HEK293T (cell line): ENCODE measurements around the gene LRRC73.

Experiments
- CTCF ChIA-PET: fragments of 350-600 bp; formaldehyde crosslinking; extraction: SDS; loops from one replicate; lab custom pipeline; 2021; ENCODE audit warnings: antibody characterized with exemption, inconsistent platforms; lab: Yijun Ruan, JAX
- POLR2A ChIA-PET: fragments of 350-600 bp; formaldehyde crosslinking; extraction: SDS; loops from one replicate; lab custom pipeline; 2020; ENCODE audit warnings: antibody characterized with exemption, inconsistent platforms; lab: Yijun Ruan, JAX
- DNase-seq: peaks from one replicate; pipeline ENCODE4 v3.0.0; 2012; ENCODE audit warnings: mixed read lengths; ENCODE audit errors: extremely low spot score
- ARNT ChIP-seq: fragments of 450-650 bp; IDR thresholded peaks from 2 replicates; pipeline ENCODE4 v1.6.1; 2017; ENCODE audit warnings: mild to moderate bottlenecking
- BHLHE40 ChIP-seq: fragments of 450-650 bp; IDR thresholded peaks from 2 replicates; pipeline ENCODE4 v1.6.1; 2016; ENCODE audit warnings: mild to moderate bottlenecking, moderate library complexity, borderline replicate concordance
- CTBP1 ChIP-seq: fragments of 450-650 bp; IDR thresholded peaks from 2 replicates; pipeline ENCODE4 v1.6.1; 2016; ENCODE audit warnings: borderline replicate concordance
- ELF4 ChIP-seq: fragments of 450-650 bp; IDR thresholded peaks from 2 replicates; pipeline ENCODE4 v1.6.1; 2017; ENCODE audit warnings: antibody characterized with exemption
- FOXA1 ChIP-seq: fragments of 450-650 bp; IDR thresholded peaks from 2 replicates; pipeline ENCODE4 v1.6.1; 2016; ENCODE audit warnings: mild to moderate bottlenecking
- FOXK2 ChIP-seq: fragments of 450-650 bp; IDR thresholded peaks from 2 replicates; pipeline ENCODE4 v1.6.1; 2016; ENCODE audit warnings: mild to moderate bottlenecking
- FOXM1 ChIP-seq: fragments of 450-650 bp; IDR thresholded peaks from 2 replicates; pipeline ENCODE4 v1.6.1; 2017; ENCODE audit warnings: mild to moderate bottlenecking, borderline replicate concordance
- HDGF ChIP-seq: fragments of 450-650 bp; IDR thresholded peaks from 2 replicates; pipeline ENCODE4 v1.6.1; 2017; ENCODE audit warnings: antibody characterized with exemption, borderline replicate concordance
- L3MBTL2 ChIP-seq: fragments of 450-650 bp; conservative IDR thresholded peaks from 2 replicates; pipeline ENCODE4 v1.6.1; 2016; ENCODE audit warnings: mild to moderate bottlenecking
- LEF1 ChIP-seq: fragments of 450-650 bp; IDR thresholded peaks from 2 replicates; pipeline ENCODE4 v1.6.1; 2017; ENCODE audit warnings: mild to moderate bottlenecking, borderline replicate concordance
- NFRKB ChIP-seq: fragments of 450-650 bp; IDR thresholded peaks from 2 replicates; pipeline ENCODE4 v1.6.1; 2016; ENCODE audit warnings: mild to moderate bottlenecking, moderate library complexity
- SP1 ChIP-seq: fragments of 450-650 bp; IDR thresholded peaks from 2 replicates; pipeline ENCODE4 v1.6.1; 2017
- SUZ12 ChIP-seq: fragments of 450-650 bp; IDR thresholded peaks from 2 replicates; pipeline ENCODE4 v1.6.1; 2016; ENCODE audit warnings: mild to moderate bottlenecking
- TARDBP ChIP-seq: fragments of 450-650 bp; IDR thresholded peaks from 2 replicates; pipeline ENCODE4 v1.6.1; 2016
- ZNF384 ChIP-seq: fragments of 450-650 bp; IDR thresholded peaks from 2 replicates; pipeline ENCODE4 v1.6.1; 2016
- TF ChIP-seq, protein P1 (sequence below): fragments of 450-650 bp; IDR thresholded peaks from 2 replicates; pipeline ENCODE4 v1.6.1; 2016

LRRC73 gene

GRCh38 chr6:43492673-43493072, 17.5 kb downstream of the LRRC73 start:
- no peak for DNase-seq
- TF ChIP-seq, protein P1, sequence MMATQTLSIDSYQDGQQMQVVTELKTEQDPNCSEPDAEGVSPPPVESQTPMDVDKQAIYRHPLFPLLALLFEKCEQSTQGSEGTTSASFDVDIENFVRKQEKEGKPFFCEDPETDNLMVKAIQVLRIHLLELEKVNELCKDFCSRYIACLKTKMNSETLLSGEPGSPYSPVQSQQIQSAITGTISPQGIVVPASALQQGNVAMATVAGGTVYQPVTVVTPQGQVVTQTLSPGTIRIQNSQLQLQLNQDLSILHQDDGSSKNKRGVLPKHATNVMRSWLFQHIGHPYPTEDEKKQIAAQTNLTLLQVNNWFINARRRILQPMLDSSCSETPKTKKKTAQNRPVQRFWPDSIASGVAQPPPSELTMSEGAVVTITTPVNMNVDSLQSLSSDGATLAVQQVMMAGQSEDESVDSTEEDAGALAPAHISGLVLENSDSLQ: no peak
- TF ChIP-seq TARDBP (no peak), FOXA1 (no peak), FOXM1 (no peak), NFRKB (no peak), HDGF (no peak), CTBP1 (no peak), ZNF384 (no peak)
- CTCF ChIA-PET: interaction anchor here (0.7 to 2.4 kb wide), 3 partner anchors 15 to 157 kb away, joined by 3 to 7 read pairs (median 3); no protein-coding TSS in a partner anchor
- POLR2A ChIA-PET: interaction anchor here (1.1 to 2.7 kb wide), 4 partner anchors 13 to 33 kb away, joined by 3 to 8 read pairs (median 4); partner anchors contain the start of genes POLR1C and YIPF3

DNA sequence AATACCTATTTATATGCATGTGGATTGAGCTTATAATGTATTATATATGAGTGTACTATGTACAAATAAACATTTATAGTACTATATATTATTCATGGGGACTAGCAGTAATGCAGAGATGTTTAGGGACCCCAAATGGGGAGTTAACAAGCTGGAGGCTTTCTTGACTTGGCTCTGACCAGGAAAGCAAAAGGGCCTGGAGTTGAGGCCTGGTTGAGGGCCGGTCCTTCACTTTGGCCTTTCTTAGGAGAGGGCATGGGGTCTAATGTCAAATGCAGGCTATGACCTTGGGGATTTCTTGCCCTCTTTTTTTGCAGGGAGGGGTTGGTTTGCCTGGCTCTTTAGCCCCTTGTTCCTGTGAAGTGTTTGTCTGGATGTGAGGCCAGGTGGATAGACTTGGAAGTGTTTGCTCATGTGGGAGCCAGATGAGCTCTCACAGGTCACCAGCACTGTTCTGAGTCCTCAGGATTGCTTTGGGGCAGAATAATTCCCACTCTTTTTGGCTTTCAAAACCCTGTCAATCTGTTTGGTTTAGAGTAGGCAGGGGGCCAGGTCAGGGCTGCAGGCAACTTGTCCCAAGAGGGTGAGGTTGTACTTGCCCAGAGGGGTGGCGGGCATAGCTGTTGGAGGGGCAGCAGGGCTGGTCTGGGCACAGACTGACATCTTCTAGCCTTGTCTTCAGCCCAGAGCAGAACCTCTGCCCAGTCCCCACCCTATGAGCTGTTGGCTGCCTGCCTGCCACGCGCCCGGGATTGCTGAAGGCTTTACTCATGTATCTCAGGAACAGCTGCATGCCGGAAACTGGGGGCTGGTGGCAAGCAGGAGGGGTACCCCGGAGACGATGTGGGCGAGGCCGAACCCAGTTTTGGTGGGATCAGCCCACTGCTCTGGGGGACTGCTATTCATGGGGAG, 18.1 kb downstream of the LRRC73 start:
- CTCF ChIA-PET: interaction anchor here (2.4 kb wide), 1 partner anchor 15 kb away, joined by 7 read pairs; no protein-coding TSS in a partner anchor
- no peak for DNase-seq
- POLR2A ChIA-PET: interaction anchor here (1.1 to 2.7 kb wide), 3 partner anchors 12 to 25 kb away, joined by 3 to 8 read pairs (median 4); partner anchors contain the start of genes POLR1C and YIPF3
- TF ChIP-seq HDGF (no peak), BHLHE40 (no peak), L3MBTL2 (no peak), ELF4 (no peak), TARDBP (no peak), NFRKB (no peak), ARNT (no peak), CTBP1 (no peak), FOXA1 (no peak), SUZ12 (no peak), FOXM1 (no peak), LEF1 (no peak), SP1 (no peak)

GRCh38 chr6:43490523-43490939, 19.6 kb downstream of the LRRC73 start:
- CTCF ChIA-PET: no interaction called here

GRCh38 chr6:43489277-43490072, 20.7 kb downstream of the LRRC73 start:
- CTCF ChIA-PET: interaction anchor here (1.2 kb wide), 1 partner anchor 12 kb away, joined by 4 read pairs; the partner anchor contains the start of gene TJAP1
- no peak for TF ChIP-seq CTBP1
- no peak for TF ChIP-seq ELF4
- TF ChIP-seq, protein P1: no peak
- POLR2A ChIA-PET: interaction anchor here (1.1 to 3.0 kb wide), 4 partner anchors 12 to 27 kb away, joined by 3 to 9 read pairs (median 3); partner anchors contain the start of genes TJAP1 and YIPF3
- no peak for DNase-seq

More at GRCh38 chr6:43490523-43490939, 19.6 kb downstream of the LRRC73 start:
- POLR2A ChIA-PET: interaction anchor here (1.3 to 3.0 kb wide), 2 partner anchors 13 kb away, joined by 3 to 9 read pairs; partner anchors contain the start of gene TJAP1
- TF ChIP-seq HDGF (no peak), SUZ12 (no peak), ARNT (no peak), NFRKB (no peak), ELF4 (no peak), TARDBP (no peak), LEF1 (no peak), SP1 (no peak), L3MBTL2 (no peak), BHLHE40 (no peak)
- TF ChIP-seq, protein P1: no peak
- DNase-seq: no peak

DNA sequence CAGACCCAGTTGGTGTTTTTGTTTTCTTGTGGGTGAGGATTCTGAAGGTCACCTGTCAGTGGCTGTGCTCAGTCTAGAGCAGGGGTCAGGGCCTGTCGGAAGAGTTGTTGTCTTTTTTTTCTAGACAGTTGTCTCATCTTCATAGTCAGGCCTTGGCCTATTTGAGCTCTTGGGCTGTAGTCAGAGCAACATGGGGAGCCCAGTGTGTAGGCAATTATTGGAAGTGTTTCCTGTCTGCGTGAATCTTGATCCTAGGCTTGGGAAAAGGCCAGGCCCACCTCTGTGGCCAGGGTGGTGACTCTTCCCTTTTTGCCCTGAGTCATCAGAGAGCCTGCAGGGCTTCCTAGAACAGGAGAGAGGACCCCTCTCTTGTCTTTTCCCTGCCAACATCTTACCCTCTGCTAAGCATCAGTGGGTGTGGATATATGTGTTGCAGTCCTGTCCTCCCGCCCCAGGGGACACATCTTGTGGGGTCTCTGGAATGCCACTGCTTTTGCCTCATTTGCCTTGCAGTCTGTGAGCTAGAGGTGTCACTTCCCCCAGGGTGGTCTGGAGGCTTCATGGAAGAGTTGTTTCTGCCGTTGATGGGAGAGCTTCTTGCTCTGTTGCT, 21.4 kb downstream of the LRRC73 start:
- TF ChIP-seq NFRKB (no peak), L3MBTL2 (no peak), CTBP1 (no peak), LEF1 (no peak), TARDBP (no peak), ARNT (no peak), HDGF (no peak), FOXK2 (no peak), FOXA1 (no peak), BHLHE40 (no peak), SUZ12 (no peak), ZNF384 (no peak), ELF4 (no peak)
- TF ChIP-seq, protein P1: no peak
- DNase-seq: no peak
- CTCF ChIA-PET: interaction anchor here (1.2 to 3.1 kb wide), 2 partner anchors 11 to 17 kb away, joined by 4 to 13 read pairs; partner anchors contain the start of gene TJAP1
- POLR2A ChIA-PET: interaction anchor here (1.1 to 3.0 kb wide), 4 partner anchors 11 to 28 kb away, joined by 3 to 9 read pairs (median 3); partner anchors contain the start of genes TJAP1 and YIPF3
